GM19397 (cell line): ENCODE results near the gene FKBP2.

Experiments used
- ATAC-seq: cut with Tn5 transposase; IDR thresholded peaks from one replicate; pipeline ENCODE4 v1.9.1; 2021; ENCODE audit warnings: mild to moderate bottlenecking, moderate library complexity; ENCODE audit not compliant: unreplicated experiment

Gene FKBP2

DNA sequence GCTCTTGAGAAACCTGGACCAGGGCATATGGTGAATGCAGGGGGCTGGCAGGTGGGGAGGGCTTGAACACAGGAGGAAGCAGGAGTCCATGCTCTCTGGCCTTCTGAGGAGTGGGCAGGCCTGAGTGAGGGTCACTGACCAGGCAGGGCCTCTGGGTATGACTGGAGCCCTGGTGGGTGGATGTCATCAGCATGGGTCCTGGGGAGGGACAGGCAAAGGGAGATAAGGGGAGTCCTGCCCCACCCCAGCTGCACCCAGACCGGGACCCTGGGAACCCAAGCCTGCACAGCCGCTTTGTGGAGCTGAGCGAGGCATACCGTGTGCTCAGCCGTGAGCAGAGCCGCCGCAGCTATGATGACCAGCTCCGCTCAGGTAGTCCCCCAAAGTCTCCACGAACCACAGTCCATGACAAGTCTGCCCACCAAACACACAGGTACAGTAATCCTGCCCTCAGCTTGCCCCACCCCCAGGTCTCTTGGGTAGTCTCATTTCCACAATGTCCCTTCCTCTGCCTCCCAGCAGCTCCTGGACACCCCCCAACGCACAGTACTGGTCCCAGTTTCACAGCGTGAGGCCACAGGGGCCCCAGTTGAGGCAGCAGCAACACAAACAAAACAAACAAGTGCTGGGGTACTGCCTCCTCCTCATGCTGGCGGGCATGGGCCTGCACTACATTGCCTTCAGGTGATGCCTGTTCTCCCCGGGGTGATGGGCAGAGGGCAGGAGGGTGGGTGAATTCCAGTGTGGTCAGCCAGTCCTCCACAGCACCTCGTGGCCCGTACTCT, 8.5 kb upstream of the FKBP2 start:
- no peak for ATAC-seq

- ATAC-seq: no peak
These were observed 8.0 kb upstream of the FKBP2 start for GRCh38 chr11:64232967-64233315.

DNA sequence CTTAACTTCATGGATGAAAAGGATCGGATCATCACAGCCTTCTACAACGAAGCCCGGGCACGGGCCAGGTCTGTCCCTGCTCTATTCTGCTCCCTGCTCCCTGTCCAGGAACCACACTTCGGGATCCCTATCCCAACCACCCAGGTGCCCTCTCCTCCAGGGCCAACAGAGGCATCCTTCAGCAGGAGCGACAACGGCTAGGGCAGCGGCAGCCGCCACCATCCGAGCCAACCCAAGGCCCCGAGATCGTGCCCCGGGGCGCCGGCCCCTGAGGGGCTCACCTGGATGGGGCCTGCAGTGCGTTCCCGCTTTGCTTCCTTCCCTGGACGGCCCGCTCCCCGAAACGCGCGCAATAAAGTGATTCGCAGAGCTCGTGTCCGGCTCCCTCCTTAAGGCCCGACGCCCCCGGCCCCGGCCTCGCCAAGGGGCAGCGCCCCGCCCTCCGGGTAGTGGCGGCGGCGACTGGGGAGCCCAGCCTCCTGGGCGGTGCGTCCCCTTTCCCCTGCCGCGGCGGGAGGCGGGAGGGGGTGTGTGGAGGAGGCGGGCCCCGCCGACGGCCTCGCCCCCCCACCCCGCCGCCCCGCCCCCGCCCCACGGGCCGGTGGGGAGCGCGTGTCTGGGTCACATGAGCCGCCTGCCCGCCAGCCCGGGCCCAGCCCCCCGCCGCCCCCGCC, 6.8 kb upstream of the FKBP2 start, which contains the start of gene VEGFB:
VEGFB (plus strand) TSS at position 672 of the 674 bp plus-strand sequence. CDS start 250 bp downstream, outside the sequence.
- peak; percentile 31 for ATAC-seq

GRCh38 chr11:64234647-64235379, 6.1 kb upstream of the FKBP2 start:
- ATAC-seq: peak; percentile 30

GRCh38 chr11:64235437-64236161, 5.3 kb upstream of the FKBP2 start:
- ATAC-seq: no peak

GRCh38 chr11:64237484-64237951, 3.4 kb upstream of the FKBP2 start:
- ATAC-seq: no peak

GRCh38 chr11:64238076-64238475, 2.8 kb upstream of the FKBP2 start:
- no peak for ATAC-seq

DNA sequence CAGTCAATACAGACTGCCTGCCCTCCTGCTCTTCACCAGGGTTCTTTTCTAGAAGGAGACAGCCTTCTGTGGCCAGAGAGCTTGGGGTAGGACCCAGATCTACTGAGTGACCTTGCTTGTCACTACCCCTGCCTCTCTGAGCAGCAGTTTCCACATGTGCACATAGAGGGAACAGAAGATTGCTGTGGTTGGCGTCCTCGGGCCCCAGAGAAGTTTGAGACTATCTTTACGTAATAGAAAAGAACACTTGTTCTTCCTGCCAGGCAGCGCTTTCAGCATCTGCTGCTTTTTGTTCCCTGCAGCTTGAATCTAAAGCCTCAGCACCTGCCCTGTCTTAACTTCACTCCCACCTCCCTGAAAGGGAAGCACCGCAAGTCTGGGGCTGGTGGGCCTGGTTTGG, 1.9 kb upstream of the FKBP2 start:
- ATAC-seq: no peak

- peak; percentile 1 for ATAC-seq
These were observed 1.0 kb upstream of the FKBP2 start for GRCh38 chr11:64239662-64240434.

- ATAC-seq: peak; percentile 64
These were observed 271 bp downstream of the FKBP2 start for GRCh38 chr11:64241241-64241490.

GRCh38 chr11:64241491-64242374, 838 bp downstream of the FKBP2 start:
- ATAC-seq: peak; percentile 4

- ATAC-seq: no peak
These were observed 2.5 kb downstream of the FKBP2 start for GRCh38 chr11:64243236-64243854.

DNA sequence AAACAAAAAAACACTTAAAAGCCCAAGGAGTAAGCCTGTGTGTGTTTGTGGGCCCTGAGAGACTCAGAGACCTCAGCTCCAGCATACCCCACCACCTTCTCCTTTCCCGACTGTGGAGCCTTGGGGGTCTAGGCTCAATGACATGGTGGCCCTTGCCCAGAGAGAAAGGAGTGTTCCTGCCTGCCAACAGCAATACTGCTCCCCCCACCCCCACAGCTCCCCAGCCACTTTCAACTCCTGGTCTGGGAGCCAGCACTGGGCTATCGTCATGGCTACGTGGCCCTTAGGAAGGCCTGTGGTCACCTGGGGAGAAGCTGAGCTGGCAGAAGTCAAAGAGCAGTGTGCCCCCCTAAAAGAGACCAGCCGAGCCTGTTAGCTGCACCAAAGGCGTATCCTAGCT, 3.2 kb downstream of the FKBP2 start:
- no peak for ATAC-seq

- no peak for ATAC-seq
These were observed 4.1 kb downstream of the FKBP2 start for GRCh38 chr11:64244966-64245365.

- ATAC-seq: no peak
These were observed 4.5 kb downstream of the FKBP2 start for GRCh38 chr11:64245401-64245796.

GRCh38 chr11:64245797-64246620, 5.1 kb downstream of the FKBP2 start:
- no peak for ATAC-seq

- peak; percentile 18 for ATAC-seq
These were observed 5.7 kb downstream of the FKBP2 start for GRCh38 chr11:64246621-64246870.
